Measurements from ENCODE around the gene MAD1L1.
"Not testable (repeated sequence)": the region's sequence is repeated elsewhere in the genome, so short reads cannot be mapped to it uniquely, and the experiment has no call there.

GRCh38 chr7:1838544-1838872, 394.2 kb downstream of the MAD1L1 start:
- TF ChIP-seq SNAI2 (CRISPR knock-in tag; IDR thresholded peaks at IDR 0.05); ZC3H10 (CRISPR knock-in tag; IDR thresholded peaks at IDR 0.05); RARB (CRISPR knock-in tag; IDR thresholded peaks at IDR 0.05); CSDC2 (CRISPR knock-in tag; IDR thresholded peaks at IDR 0.05); ARNTL (CRISPR knock-in tag; IDR thresholded peaks at IDR 0.05; ENCODE audit: borderline replicate concordance, low read depth); CREB5 (CRISPR knock-in tag; IDR thresholded peaks at IDR 0.05; ENCODE audit: low read depth); TCF4 (CRISPR knock-in tag; IDR thresholded peaks at IDR 0.05; ENCODE audit: borderline replicate concordance); POU6F1 (CRISPR knock-in tag; IDR thresholded peaks at IDR 0.05; ENCODE audit: borderline replicate concordance, low read depth); ZFP3 (CRISPR knock-in tag; IDR thresholded peaks at IDR 0.05); PATZ1 (CRISPR knock-in tag; IDR thresholded peaks at IDR 0.05; ENCODE audit: borderline replicate concordance): not testable (repeated sequence)

Data from SK-N-SH treated with all-trans-retinoic acid at 6 μM for 48 hours (cell line).